RPMI8226 (cell line): ENCODE measurements around the gene QSOX1.

Experiments used
- DNase-seq: peaks from one replicate; pipeline ENCODE4 v3.0.0-alpha.2; 2015

Gene QSOX1

DNA sequence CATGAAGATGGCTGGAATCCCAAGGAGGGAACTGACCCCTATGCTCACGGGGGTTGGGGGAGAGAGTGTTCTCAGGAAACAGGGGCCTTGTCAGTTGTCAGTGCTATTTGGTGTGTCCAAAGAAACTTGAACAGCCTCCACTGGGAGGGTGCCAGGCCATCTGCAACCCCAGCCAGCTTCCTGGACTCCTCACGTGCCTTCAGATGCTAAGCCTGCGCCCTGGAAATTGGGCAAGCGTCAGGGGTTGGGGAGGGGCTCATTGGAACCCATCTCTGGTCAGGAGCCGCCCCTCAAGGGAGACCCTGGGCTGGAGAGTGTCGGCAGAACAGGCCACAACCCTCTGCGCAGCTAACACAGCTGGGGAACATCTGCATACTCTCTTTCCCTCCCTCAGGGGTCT lies 62.3 kb downstream of the QSOX1 start:
- no peak for DNase-seq

DNA sequence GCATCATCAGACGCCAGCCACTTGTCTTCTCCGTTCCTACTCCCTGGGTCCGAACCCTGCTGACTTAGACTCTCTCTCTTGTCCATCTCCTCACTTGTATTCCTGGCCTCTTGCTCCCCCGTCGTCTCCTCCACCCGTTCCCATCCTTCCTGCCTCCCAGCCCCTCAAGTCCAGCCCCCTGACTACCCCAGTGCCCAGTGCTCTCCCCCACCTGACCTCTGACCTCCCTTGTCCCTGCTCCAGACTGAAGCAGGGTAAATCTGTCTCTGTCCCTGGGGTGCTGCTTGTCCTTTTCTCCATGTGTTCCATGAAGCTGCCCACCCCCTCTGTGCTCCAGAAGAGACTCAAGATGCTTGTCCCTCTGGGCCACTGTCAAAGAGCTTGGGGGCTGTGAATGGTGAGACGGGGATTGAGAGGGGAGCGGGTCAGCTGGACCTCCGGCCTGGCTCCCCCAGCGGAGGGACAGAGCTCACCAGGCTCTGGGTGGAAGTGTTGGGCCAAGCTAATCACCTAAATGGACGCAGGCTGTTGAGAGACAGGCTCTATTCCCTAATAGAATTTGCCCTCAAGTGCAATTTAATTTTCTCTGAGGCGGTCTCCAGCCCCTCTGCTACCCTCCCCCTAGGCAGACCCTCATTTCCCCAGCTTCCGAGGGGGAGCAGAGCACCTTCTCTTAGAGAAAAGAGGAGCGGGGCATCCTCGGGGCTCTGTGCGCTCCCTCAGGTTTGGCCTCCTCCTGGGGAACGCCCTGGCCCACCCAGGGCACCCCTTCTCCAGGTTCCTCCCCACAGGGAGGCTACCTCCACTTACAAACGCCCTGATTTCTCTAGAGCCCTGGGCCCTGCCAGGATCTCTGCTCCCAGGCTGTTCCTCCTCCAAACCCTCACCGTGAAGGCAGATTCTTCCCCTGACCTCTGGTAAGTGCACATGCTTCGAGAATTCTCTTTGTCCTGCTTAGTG lies 64.4 kb downstream of the QSOX1 start:
- no peak for DNase-seq

DNA sequence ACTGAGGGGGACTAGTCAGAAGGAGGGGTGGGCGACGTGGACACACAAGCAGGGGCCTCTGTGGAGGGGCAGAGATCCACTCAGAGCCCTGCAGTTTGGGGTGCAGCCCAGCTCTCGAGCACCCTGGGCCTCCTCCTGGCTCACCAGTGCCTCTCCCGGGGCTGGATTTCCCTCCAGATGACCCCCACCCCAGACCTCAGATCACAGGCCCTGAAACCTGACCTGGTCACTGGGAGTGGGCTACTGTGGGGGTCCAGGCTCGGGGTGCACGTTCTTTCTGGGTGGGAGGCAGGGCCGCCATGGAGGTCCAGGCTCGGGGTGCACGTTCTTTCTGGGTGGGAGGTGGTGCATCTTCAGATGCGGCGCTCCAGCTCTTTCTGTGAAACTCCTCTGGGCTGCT lies 65.1 kb downstream of the QSOX1 start:
- DNase-seq: no peak

- no peak for DNase-seq
Measured at GRCh38 chr1:180221462-180221861, 66.8 kb downstream of the QSOX1 start.

DNA sequence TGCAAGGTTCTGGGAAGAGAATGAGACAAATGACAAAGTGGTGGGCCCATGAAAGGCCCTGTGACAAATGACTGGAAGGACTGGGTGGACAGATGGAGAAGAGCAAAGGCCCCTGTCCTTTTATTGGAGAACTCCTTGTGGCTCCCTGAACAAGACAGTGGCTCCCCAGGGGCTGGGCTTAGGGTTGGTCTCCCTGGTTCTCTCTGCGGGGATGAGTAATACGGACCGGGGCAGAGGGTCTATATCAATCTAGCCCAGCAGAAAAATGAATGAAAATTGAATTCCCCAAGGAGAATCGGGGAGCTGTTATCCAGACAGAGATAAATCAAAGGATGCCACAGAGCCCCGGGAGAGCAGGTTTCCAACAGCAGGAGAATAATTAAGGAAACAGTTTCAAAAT lies 70.2 kb downstream of the QSOX1 start:
- DNase-seq: no peak

- no peak for DNase-seq
Measured at GRCh38 chr1:180225403-180225802, 70.7 kb downstream of the QSOX1 start.

DNA sequence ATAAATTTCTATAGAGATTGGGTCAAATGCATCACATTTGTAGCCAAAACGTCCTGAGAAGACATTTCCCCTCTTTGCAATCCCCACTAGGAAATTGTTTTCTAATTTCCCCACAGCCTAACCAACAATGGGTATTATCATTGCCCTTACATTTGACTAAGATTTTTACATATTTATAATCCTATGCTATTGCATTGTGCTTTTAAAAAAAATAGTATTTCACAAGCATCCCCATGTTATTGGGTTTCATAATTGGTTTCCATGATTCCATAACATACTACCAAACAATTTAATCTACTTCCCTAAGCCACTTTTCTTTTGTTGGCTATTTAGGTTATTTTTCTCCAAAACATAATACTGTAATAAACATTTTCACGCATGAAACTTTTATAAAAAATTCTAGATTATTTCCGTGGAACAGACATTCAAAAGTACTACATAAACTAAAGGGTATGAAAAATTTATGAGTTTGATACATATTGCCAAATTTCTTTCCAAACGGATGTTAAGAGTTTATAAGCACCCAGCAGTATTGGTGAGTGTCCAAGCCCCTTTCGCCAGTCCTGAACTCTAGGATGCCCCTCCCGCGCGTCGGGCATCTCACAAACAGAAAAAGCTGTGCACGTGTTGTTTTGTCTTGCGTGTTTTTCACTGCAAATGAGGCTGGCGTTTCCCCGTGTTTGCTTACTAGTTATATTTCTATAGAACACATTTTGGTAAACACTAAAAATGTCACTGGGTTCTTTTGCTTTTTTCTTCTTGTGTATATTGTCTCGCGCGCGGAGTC lies 73.4 kb downstream of the QSOX1 start:
- no peak for DNase-seq

- no peak for DNase-seq
Measured at GRCh38 chr1:180228648-180229482, 74.2 kb downstream of the QSOX1 start.

- DNase-seq: peak; percentile 75
Measured at GRCh38 chr1:180229483-180230415, 75.1 kb downstream of the QSOX1 start, which contains the start of gene LHX4. LHX4 (plus strand) TSS chr1:180230264; CDS start chr1:180230530, 266 bp downstream.

DNA sequence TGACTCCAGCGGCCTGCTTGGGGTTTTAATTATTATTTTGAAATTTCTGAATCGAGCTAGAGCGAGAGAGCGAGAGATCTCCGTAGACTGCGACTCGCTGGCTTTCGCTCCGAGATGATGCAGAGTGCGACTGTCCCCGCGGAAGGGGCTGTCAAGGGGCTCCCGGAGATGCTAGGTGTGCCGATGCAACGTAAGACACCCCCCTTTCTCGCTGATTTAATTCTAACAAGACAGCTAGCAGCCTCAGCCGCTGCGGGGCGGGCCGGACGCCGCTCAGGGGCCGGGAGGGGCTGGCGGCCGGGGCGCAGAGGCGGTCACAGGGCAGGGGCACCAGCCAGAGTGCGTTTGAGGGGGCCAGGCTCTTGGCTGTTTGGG lies 75.7 kb downstream of the QSOX1 start:
- no peak for DNase-seq

DNA sequence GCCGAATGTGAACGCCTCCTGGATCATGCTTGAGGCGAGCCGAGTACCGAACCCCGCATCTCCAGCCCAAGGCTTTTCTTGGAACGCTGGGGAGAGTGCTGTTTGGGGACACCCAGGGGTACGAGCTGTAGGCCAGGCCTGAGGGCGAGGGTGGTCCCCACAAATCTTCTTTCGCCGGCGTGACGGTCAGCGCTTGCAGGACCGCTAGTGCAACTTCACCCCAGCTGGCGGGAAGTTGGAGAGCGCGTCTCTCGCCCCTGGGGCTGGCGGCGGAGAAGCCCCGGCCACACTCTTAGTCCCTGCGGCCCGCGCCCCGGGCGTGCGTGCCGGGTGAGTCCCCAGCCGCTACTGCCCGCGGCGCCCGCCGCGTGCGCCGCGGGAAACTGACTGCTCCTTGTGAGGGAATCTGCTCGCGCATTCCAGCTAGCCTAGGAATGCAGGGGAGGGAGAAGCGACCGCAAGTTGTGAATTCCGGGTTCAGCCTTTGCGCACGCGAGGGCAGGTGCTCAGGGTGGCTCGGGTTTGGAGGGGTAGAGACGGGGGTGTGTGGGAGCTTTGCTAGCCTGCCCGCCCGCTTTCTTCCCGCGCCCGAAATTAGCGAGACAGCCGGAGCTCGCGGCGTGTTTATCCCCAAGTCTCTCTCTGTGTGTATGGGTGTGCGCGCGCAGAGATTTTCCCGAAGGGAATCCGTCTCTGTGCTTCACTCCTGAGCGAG lies 76.3 kb downstream of the QSOX1 start:
- DNase-seq: peak; percentile 56

DNA sequence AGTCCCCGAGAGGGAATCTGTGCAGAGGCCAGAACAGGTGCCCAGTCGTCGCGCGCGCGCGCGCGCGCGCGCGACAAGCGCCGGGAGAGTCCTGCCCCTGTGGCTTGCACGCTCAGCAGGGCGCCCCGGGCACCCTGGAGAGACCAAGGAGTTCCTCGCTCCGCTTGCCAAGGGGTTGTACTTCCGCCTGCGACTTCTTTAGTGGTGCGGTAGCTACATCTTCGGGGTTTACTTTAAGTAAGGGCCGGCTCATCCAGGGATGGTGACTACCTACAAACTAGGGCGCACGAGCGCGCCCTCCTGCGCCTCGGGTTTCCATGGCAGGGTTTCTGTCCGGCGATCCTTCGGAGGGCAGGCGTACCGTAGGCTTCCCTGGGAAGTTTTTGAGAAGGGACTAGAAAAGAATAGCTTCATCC lies 76.8 kb downstream of the QSOX1 start:
- DNase-seq: peak; percentile 80

DNA sequence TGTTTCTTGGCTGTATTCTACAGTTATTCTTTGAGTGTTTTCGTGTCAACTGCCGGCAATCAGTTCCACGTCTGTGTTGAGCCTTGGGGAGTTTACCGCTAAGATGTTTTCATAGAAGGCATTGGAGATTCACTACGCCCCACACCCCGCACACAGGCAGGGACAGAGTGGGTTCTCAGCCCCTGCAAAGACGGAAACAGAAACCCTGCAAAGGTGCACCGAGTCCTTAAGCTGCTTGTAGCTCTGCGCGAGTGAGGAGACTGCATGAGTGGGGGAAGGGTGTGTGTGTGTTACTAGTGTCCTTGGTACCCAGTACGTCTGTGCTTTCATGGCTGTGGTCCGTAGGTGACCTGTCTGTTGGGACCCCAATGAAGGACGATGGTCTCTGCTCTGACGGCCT lies 77.3 kb downstream of the QSOX1 start:
- no peak for DNase-seq

GRCh38 chr1:180232521-180233043 lies 77.9 kb downstream of the QSOX1 start:
- DNase-seq: no peak

DNA sequence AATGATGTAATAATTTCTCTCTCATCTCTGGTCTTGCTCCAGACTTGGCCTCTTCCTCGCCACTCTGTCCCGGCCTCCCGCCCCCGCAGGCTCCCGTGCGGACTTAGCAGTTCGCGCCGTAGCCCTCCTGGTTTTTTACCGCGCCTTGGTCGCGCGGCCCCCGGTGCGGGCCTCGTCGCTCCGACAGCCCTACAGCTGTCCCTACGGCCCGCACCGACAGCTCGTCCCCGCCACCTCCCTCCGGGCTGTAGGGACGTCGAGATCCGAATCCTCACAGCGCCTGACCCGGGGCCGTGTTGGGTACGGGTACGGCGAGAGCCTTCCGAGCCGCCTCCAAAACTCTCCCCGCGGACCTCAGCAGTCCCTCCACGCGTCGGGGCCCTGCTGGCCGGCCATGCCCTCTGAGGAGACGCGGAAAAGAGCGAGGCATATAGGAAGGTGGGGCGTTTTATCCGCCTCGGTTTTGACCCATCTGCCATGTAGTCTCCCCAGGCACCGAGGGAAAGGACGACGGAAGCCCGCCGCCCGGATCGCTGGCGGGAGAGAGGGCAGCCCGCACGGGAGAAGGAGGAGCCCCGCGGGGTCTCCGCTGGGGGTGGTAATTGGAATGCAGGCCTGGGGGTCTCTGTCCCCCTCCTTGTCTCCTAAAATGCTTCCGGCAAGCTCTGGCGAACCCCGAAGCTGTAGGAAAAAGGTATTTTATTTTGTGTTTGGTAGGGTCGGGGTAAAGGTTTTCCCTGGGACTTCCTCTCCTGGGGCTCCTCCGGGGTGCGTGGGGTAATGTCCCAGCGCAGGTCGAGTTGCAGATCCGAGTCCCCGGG lies 78.7 kb downstream of the QSOX1 start:
- DNase-seq: no peak

DNA sequence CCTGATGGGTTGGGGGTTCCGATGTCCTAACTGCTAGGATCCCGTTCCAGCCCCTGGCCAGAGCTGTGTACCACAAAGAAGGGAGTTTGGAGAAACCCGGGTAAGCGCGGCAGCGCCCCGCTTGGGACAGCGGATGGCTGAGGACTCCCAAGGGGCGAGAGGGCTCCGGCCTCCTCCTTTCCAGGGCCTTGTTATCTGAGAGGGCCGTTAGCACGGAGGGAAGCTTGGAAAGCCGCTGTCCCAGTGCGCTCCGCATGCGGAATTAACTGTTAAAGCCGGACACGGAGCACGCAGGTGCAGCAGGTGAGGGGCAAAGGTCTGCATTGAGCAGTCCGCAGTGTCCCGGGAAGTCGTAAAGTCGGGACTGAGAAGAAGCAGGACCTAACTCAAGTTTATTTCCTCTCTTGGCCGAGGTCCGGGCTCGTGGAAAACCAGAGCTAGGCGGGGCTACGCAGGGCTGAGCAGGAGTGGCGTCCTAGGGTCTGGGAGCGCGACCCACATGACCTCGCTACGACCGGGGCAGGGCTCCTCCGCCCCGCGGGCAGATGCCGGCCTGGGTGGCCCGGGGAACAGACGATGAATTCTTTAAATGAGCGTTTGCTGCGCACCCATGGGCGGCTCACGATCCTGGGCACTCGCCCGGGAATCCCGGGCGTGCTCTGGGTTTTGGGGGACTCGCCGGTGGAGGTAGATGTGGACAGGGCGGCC lies 79.9 kb downstream of the QSOX1 start:
- DNase-seq: no peak

GRCh38 chr1:180235077-180235501 lies 80.4 kb downstream of the QSOX1 start:
- DNase-seq: no peak

DNA sequence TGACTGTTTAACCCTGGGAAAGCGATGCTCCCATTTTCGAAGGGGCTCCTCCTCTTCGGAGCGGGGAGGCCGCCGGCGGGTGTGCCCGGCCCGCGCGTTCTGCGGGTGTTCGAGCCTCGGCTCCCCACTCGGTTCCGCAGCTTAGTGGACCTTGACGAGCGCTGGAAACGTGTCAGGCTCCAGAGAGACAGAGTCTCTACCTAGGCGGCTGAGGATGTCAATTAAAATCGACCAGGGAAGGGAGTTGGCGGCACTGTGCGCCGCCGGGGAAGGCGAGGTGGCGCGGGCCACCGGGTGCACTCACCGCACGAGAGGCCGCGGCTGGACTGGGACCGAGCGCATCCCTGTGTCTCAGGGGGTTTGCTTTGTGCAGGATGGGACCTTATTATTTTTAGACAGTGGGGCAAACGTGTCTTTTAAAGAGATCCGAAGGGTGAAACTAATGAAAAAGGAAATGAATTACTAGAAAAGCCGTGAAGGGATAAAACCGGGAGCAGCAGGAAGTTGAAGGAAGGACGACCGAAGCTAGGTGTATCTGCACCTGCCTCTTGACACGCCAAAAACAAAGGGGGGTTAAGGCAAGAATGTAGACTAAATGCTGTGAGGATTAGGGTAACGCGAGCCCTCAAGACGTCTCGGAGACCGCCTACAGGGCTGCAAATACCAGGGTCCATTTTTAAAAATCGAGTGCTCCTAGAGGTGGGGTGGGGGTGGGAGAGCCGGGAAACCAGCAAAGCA lies 81.0 kb downstream of the QSOX1 start:
- DNase-seq: no peak
